Peyer's patch (tissue), 4 donors: ENCODE data around the gene FAM110A.

Experiments
- CTCF ChIP-seq, 6 experiments: fragments of 450-650 bp in 4 of 6; fragments of 200-600 bp in 2 of 6; sonication (generic) in 1 of 6; IDR thresholded peaks; one replicate each; pipeline ENCODE4 v1.5.1; 2017 to 2019; ENCODE audit warnings: antibody characterized with exemption in 6 of 6, mild to moderate bottlenecking in 3 of 6, moderate library complexity in 1 of 6
- POLR2A ChIP-seq, 2 donors: fragments of 450-650 bp; IDR thresholded peaks; one replicate each; pipeline ENCODE4 v1.5.1; 2017; ENCODE audit warnings: antibody characterized with exemption in 2 of 2, mild to moderate bottlenecking in 2 of 2, moderate library complexity in 2 of 2

GRCh38 chr20:820323-820953 lies 13.1 kb upstream of the FAM110A start:
- TF ChIP-seq CTCF (IDR thresholded peaks at IDR 0.05) (no peak), POLR2A (IDR thresholded peaks at IDR 0.05) (no peak)
